Measurements from ENCODE around the gene PEX12. TPM values are rescaled to one million over a fixed set of nuclear protein-coding genes. Genes with fewer than 3 reads are reported as not detected.

Gene PEX12
- 3.7 and 4.1 TPM in 2 replicates for total RNA-seq

GRCh38 chr17:35578197-35578928 lies at the start of gene PEX12:
Gene PEX12 (minus strand): TSS chr17:35578571. CDS start chr17:35578021, 550 bp downstream.

GRCh38 chr17:35587074-35587961 lies 8.9 kb upstream of the PEX12 start, which contains the start of gene AP2B1:
Gene AP2B1 (plus strand): TSS chr17:35587322. CDS start chr17:35594031, 6,709 bp downstream.

GRCh38 chr17:35560703-35561102 lies 17.7 kb downstream of the PEX12 start, which contains the start of gene SLFN14:
Gene SLFN14 (minus strand): TSS chr17:35560819. CDS start chr17:35558062, 2,757 bp downstream.

GRCh38 chr17:35537601-35538141 lies 40.7 kb downstream of the PEX12 start, which contains the start of gene SLFN12L:
Gene SLFN12L (minus strand): TSS chr17:35537678. CDS start chr17:35522364, 15,314 bp downstream.

Other genes with a start within 250 kb of the PEX12 start
- 35.1 and 51.2 TPM in 2 replicates for gene SLFN11, start 204.9 kb downstream of the PEX12 start, total RNA-seq
- 16.7 and 32.0 TPM in 2 replicates for gene SLFN12, start 146.1 kb downstream of the PEX12 start, total RNA-seq
- 1.3 and 2.1 TPM in 2 replicates for gene SLFN13, start 129.8 kb downstream of the PEX12 start, total RNA-seq
- under 0.01 and 0.16 TPM in 2 replicates for gene SLFN12L, start 40.9 kb downstream of the PEX12 start, total RNA-seq
- gene SLFN14, start 17.8 kb downstream of the PEX12 start, total RNA-seq: not detected in 2 replicates
- 56.2 and 82.9 TPM in 2 replicates for gene AP2B1, start 8.8 kb upstream of the PEX12 start, total RNA-seq
- 1.1 and 1.3 TPM in 2 replicates for gene RASL10B, start 153.1 kb upstream of the PEX12 start, total RNA-seq
- not detected in 2 replicates for gene GAS2L2, start 174.7 kb upstream of the PEX12 start, total RNA-seq
- gene C17orf50, start 182.3 kb upstream of the PEX12 start, total RNA-seq: not detected in 2 replicates
- gene MMP28, start 217.1 kb upstream of the PEX12 start, total RNA-seq: 1.4 and 1.5 TPM in 2 replicates
- gene TAF15, start 230.9 kb upstream of the PEX12 start, total RNA-seq: 46.5 and 64.6 TPM in 2 replicates